ENCODE results near the gene SELENOO.

The SELENOO gene

DNA sequence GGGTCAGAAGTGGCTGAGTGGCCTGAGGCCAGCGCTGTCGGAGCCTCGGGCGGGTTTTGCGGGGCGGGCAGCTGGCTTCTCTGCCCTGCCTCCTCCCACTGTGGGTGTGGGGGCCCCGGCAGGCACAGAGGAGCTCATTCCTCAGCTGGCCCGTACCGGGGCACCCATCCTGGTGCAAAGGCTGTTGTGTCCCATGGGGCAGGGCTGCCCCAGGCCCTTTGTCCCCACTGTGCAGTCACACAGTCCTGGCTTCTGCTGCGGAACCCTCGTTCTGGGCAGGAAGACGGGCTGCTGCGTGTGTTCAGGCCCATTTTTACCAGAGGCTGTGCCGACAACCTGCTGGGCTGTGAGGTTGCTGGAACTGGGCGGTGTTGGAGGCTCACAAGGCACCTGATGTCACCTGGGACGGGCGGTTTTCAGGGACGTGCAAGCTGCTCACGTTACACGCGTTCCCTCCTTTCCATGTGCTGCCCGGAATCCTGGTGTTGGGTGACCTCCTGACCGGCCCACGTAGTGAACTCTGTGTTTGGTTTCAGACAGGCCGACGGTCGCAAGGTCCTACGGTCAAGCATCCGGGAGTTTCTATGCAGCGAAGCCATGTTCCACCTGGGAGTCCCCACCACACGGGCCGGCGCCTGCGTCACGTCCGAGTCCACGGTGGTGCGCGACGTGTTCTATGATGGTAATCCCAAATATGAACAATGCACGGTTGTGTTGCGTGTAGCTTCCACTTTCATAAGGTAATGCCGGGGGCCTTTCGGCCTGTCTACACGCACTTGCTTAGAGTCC, 5.2 kb downstream of the SELENOO start:
- peaks cover 46% of the 10 kb centered on the region for H3K36me3 ChIP-seq (ENCODE audit: insufficient read depth, low read length)
- no peaks in the 10 kb centered on the region for H3K27me3 ChIP-seq (ENCODE audit: insufficient read depth, low read length)
- H2AFZ ChIP-seq (ENCODE audit: low read depth, low read length) = no peak overlapping the region
- H3K9me3 ChIP-seq (ENCODE audit: low read length) = peaks cover 5% of the 10 kb centered on the region
- H3K4me1 ChIP-seq (ENCODE audit: insufficient read depth, low read length) = peaks cover 15% of the 10 kb centered on the region
- H3K4me3 ChIP-seq (ENCODE audit: low read length) = no peak overlapping the region

DNA sequence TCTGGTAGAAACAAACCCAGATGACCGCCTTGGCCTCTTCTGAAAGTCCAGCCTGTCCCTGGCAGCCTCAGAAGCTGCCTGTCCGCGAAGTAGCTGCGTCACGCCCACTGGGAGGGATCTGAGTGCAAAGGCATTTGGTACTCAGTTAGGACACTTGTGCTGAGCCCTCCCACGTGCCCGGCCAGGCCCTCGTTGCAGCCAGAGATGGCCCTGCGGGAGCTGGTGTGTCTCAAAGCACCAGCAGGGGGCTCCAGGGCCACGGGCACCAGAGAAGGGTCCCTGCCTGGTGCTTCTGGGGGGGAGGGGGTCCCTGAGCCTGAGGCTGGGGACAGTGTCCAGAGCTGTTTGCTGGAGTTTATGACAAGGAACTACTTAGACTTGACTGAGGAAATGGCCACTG, 5.8 kb downstream of the SELENOO start:
- peaks cover 15% of the 10 kb centered on the region for H3K4me1 ChIP-seq (ENCODE audit: insufficient read depth, low read length)
- H3K36me3 ChIP-seq (ENCODE audit: insufficient read depth, low read length) = peaks cover 51% of the 10 kb centered on the region
- no peak overlapping the region for H3K4me3 ChIP-seq (ENCODE audit: low read length)
- peaks cover 5% of the 10 kb centered on the region for H3K9me3 ChIP-seq (ENCODE audit: low read length)
- H3K27me3 ChIP-seq (ENCODE audit: insufficient read depth, low read length) = no peaks in the 10 kb centered on the region
- no peak overlapping the region for H2AFZ ChIP-seq (ENCODE audit: low read depth, low read length)

DNA sequence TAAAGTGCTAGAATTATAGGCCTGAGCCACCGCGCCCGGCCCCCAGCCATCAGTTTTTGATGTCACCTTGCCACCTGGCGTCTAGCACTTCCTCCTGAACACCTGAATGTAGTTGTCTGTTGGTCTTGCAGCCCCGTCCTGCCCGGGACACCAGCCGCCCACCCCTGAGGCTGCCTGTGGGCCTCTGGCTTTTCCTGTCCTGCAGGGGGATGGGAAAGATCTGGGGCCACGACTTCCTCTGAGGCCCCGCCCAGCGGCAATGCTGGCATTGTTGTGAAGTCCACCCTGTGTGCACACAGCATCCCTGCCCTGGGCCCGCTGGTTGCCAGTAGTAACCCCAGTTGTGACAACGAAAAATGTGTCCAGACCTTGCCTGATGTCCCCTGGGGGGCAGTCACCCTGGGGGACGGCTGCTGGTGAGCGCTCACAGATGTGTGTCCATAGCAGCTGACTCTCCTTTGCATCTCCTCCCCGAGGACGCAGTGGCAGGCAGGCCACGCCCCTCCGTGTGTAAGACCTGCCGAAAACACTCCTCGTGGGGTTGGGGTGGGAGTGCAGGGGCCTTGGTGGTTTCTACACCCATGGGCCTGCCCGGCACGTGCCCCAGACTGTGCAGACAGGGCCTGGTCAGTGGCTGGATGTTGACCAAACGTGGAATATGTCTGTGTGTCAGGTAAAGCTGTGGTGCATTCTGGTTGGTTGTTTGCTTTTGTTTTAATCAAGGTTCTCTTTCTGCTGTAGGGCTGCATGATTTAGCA, 6.8 kb downstream of the SELENOO start:
- Histone ChIP-seq H3K4me3 (ENCODE audit: low read length) (no peak overlapping the region), H3K4me1 (ENCODE audit: insufficient read depth, low read length) (peaks cover 7% of the 10 kb centered on the region), H3K9me3 (ENCODE audit: low read length) (peaks cover 5% of the 10 kb centered on the region), H3K27me3 (ENCODE audit: insufficient read depth, low read length) (no peaks in the 10 kb centered on the region), H2AFZ (ENCODE audit: low read depth, low read length) (no peak overlapping the region), H3K36me3 (ENCODE audit: insufficient read depth, low read length) (peaks cover 59% of the 10 kb centered on the region)

DNA sequence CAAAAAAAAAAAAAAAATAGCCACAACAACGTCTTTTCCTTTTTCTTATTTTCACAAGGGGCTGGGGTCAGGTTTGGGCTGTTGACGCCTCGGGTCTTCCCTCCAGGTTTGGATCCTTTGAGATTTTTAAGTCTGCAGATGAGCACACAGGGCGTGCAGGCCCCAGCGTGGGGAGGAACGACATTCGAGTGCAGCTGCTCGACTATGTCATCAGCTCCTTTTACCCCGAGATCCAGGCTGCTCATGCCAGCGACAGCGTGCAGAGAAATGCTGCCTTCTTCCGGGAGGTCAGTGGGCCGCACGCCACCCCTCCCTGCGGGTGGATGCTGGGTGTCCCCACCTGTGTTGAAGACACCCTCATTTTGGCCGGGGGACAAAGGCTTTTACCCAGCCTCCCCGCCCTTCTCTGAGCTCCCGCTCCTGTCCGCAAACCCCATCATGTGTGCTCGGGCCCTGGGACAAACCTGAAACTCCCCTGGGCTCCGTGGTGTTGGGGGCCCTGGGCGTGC, 7.7 kb downstream of the SELENOO start:
- H3K9me3 ChIP-seq (ENCODE audit: low read length) = peaks cover under 1% of the 10 kb centered on the region
- H3K4me3 ChIP-seq (ENCODE audit: low read length) = no peak overlapping the region
- no peak overlapping the region for H2AFZ ChIP-seq (ENCODE audit: low read depth, low read length)
- no peaks in the 10 kb centered on the region for H3K27me3 ChIP-seq (ENCODE audit: insufficient read depth, low read length)
- peaks cover 7% of the 10 kb centered on the region for H3K4me1 ChIP-seq (ENCODE audit: insufficient read depth, low read length)
- peaks cover 62% of the 10 kb centered on the region for H3K36me3 ChIP-seq (ENCODE audit: insufficient read depth, low read length)

DNA sequence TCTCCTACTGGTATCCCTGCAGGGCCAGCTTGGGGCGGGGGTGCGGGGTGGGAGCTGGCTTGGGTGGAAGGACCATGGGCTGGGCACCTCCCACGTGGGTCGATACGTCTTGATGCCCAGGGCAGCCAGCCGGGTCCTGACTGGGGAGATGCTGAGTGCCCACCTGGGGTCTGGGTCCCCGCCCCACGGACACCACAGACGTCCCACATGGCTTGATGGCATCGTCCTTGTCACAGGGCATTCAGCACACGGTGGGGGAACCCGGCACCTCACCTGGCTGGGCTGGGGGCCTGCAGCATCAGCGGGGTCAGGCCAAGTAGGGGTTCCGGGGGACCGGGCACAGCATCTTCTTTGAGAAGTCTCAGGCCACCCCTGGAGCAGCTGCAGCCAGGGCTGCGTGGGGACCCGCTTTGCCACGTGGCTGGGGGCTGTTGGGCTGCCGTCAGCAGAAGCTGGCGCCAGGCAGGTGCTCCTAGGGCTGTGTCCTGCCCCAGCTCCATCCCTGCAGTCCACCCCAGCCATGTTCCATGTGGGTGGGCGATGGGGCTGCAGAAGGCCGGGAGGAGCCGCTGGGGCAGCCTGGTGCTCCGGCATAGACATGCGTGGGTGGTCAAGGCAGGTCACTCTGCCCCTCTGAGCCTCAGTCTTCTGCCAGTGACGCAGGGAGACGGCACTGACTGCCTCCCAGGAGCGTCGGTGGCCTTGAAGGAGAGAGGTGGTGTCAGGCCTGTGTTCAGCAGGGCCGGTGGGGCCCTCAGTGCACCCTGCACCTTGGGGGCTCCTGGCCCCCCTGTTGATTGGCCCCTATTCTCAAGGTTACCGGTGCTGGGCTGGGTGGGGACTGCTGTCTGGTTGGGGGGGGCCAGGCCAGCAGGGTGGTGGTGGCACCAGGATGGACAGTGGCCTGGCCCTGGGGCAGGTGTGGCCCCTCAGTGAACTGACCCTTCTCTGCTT, 8.4 kb downstream of the SELENOO start:
- Histone ChIP-seq H3K36me3 (ENCODE audit: insufficient read depth, low read length) (peaks cover 63% of the 10 kb centered on the region), H3K27me3 (ENCODE audit: insufficient read depth, low read length) (no peaks in the 10 kb centered on the region), H3K9me3 (ENCODE audit: low read length) (no peaks in the 10 kb centered on the region), H2AFZ (ENCODE audit: low read depth, low read length) (no peak overlapping the region), H3K4me1 (ENCODE audit: insufficient read depth, low read length) (peaks cover 7% of the 10 kb centered on the region), H3K4me3 (ENCODE audit: low read length) (no peak overlapping the region)

DNA sequence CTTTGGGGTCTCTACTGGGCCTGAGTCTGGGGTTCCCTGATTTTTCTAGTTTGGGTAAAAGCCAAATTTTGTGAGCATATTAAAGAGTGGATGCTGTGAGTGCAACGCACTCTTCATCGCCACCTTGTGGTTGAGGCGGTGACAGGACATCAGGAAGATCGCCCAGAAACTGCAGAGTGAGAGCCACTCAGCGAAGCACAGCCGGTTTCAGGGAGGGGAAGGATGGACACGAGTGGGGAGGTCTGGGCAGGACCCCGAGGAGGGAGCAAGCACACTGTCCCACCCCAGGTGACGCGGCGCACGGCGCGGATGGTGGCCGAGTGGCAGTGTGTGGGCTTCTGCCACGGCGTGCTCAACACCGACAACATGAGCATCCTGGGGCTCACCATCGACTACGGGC, 9.1 kb downstream of the SELENOO start:
- Histone ChIP-seq H3K36me3 (ENCODE audit: insufficient read depth, low read length) (peaks cover 60% of the 10 kb centered on the region), H3K4me1 (ENCODE audit: insufficient read depth, low read length) (peaks cover 7% of the 10 kb centered on the region), H3K4me3 (ENCODE audit: low read length) (no peak overlapping the region), H3K9me3 (ENCODE audit: low read length) (no peaks in the 10 kb centered on the region), H3K27me3 (ENCODE audit: insufficient read depth, low read length) (no peaks in the 10 kb centered on the region), H2AFZ (ENCODE audit: low read depth, low read length) (no peak overlapping the region)

DNA sequence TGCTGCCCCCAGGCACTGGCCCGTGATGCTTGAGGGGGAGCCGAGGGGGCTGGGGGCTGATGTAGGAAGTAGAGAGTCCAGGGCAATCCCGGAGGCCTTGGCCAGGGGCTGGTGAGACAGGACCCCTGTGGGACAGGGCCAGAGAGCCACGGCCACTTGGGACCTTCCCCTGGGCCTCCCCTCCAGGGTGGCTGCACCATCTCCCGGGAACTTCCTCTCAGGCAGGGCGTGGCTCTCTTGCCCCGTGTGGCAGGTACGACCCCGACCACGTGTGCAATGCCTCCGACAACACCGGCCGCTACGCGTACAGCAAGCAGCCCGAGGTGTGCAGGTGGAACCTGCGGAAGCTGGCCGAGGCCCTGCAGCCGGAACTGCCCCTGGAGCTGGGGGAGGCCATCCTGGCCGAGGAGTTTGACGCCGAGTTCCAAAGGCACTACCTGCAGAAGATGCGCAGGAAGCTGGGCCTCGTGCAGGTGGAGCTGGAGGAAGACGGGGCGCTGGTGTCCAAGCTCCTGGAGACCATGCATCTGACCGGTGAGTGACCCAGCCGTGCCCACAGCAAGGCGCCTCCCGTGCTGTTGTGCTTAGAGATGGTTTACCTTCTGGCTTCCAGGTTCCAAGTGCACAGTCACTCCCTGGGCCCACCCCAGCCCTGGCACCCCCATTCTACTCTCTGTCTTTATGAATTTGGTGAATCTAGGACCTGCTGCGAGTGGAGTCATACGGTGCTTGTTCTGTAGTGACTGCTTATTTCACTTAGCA, 9.7 kb downstream of the SELENOO start:
- peaks cover 63% of the 10 kb centered on the region for H3K36me3 ChIP-seq (ENCODE audit: insufficient read depth, low read length)
- H3K4me3 ChIP-seq (ENCODE audit: low read length) = no peak overlapping the region
- H2AFZ ChIP-seq (ENCODE audit: low read depth, low read length) = no peak overlapping the region
- H3K4me1 ChIP-seq (ENCODE audit: insufficient read depth, low read length) = peaks cover 7% of the 10 kb centered on the region
- H3K9me3 ChIP-seq (ENCODE audit: low read length) = no peaks in the 10 kb centered on the region
- H3K27me3 ChIP-seq (ENCODE audit: insufficient read depth, low read length) = no peaks in the 10 kb centered on the region

DNA sequence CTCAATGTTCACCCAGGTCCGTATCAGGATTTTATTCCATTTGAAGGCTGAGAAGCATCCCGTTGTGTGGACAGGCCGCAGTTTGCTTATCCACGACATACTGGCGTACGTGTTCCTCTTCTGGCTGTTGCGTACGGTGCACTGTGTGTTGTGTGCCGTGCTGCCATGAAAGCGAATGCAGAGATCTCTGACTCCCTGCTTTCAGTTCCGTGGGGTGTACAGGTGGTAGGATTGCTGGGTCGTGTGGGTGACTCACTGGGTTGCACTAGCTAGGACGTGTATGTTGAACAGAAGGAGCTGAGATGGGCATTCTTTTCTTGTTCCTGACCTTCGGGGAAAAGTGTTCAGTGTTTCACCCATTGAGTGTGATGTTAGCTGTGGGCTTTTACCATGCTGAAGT, 10.3 kb downstream of the SELENOO start:
- Histone ChIP-seq H3K36me3 (ENCODE audit: insufficient read depth, low read length) (peaks cover 66% of the 10 kb centered on the region), H3K4me3 (ENCODE audit: low read length) (no peak overlapping the region), H3K27me3 (ENCODE audit: insufficient read depth, low read length) (no peaks in the 10 kb centered on the region), H3K9me3 (ENCODE audit: low read length) (no peaks in the 10 kb centered on the region), H3K4me1 (ENCODE audit: insufficient read depth, low read length) (peaks cover 7% of the 10 kb centered on the region), H2AFZ (ENCODE audit: low read depth, low read length) (no peak overlapping the region)

DNA sequence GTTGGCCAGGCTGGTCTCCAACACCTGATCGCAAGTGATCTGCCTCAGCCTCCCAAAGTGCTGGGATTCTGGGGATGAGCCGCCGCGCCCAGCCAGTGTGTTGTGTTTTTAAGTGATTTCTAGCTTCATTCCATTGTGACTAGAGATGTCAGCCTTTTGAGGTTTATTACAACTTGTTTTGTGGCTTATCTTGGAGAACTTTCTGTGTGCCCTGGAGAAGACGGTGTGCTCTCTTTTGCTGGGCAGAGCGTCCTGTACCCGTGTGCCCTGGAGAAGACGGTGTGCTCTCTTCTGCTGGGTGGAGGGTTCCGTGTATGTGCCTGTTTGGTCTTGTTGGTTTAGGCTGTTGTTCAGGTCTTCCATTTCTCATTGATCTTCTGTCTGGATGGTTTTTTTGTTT, 12.5 kb downstream of the SELENOO start:
- Histone ChIP-seq H3K36me3 (ENCODE audit: insufficient read depth, low read length) (peaks cover 70% of the 10 kb centered on the region), H3K4me1 (ENCODE audit: insufficient read depth, low read length) (no peaks in the 10 kb centered on the region), H3K4me3 (ENCODE audit: low read length) (no peak overlapping the region), H2AFZ (ENCODE audit: low read depth, low read length) (no peak overlapping the region), H3K9me3 (ENCODE audit: low read length) (no peaks in the 10 kb centered on the region), H3K27me3 (ENCODE audit: insufficient read depth, low read length) (no peaks in the 10 kb centered on the region)

DNA sequence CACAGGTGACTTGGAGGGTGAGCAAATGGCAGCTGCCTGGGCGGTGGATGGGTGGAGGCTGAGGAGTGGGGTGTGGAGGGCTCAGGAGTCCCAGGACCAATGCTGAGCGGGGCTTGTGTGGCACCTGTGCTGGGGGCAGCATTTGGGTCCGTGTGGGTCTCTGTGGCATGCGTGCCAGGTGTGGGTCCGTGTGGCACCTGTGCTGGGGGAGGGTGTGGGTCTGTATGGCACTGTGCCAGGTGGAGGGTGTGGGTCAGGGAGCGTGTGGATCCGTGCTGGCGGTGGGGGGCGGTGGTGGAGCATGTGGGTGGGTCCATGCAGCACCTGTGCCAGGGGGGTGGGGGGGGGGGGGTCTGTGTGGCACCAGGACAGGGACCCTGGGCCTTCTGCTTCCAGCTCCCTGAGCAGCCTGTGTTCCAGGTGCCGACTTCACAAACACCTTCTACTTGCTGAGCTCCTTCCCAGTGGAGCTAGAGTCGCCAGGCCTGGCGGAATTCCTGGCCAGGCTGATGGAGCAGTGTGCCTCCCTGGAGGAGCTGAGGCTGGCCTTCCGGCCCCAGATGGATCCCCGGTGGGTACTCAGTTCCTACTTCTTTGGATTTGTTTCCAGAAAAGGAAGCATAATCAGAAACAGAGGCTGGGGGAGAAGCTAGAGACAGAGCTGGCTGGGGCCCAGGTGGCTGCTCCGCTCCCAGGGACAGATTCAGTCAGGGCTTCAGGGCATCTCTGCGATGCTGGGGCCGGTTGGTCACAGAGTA, 14.7 kb downstream of the SELENOO start:
- Histone ChIP-seq H3K36me3 (ENCODE audit: insufficient read depth, low read length) (peaks cover 80% of the 10 kb centered on the region), H2AFZ (ENCODE audit: low read depth, low read length) (no peak overlapping the region), H3K9me3 (ENCODE audit: low read length) (no peaks in the 10 kb centered on the region), H3K4me1 (ENCODE audit: insufficient read depth, low read length) (no peaks in the 10 kb centered on the region), H3K4me3 (ENCODE audit: low read length) (no peak overlapping the region), H3K27me3 (ENCODE audit: insufficient read depth, low read length) (no peaks in the 10 kb centered on the region)

DNA sequence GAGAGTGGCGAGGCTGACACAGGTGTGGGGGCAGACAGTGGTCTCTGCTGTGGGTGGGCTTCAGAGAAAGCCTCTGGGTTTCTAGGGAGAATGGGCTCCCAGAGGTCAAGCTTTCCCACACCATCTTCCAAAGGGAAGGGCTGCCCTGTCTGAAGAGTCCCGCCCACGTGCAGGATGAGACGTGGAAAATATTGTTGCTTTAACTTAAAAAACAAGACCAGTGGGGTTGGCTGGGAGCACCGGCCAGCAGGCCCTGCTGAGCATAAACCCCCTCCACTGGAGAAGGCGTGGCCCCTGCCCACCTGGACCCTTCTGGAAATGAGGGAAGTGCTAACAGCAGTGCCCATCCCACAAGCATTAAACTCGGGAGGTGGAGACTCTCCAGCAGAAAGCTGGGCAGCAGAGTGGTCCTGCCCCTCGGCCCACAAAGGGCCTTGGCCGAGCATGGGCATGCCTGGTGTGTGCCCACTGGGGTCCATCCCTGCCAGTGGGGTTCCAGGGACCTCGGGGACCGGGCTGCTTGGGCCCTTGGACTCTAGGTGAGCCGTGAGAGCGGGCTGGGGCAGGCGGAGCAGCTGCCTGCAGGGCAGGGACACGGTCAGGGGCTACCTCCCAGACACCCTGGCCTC, 15.4 kb downstream of the SELENOO start:
- no peak overlapping the region for H2AFZ ChIP-seq (ENCODE audit: low read depth, low read length)
- no peaks in the 10 kb centered on the region for H3K9me3 ChIP-seq (ENCODE audit: low read length)
- no peak overlapping the region for H3K4me3 ChIP-seq (ENCODE audit: low read length)
- no peaks in the 10 kb centered on the region for H3K4me1 ChIP-seq (ENCODE audit: insufficient read depth, low read length)
- no peaks in the 10 kb centered on the region for H3K27me3 ChIP-seq (ENCODE audit: insufficient read depth, low read length)
- H3K36me3 ChIP-seq (ENCODE audit: insufficient read depth, low read length) = peaks cover 80% of the 10 kb centered on the region

Measured in neuron (in vitro differentiated cells).